Dedifferentiated amniotic fluid mesenchymal stem cell (primary cell): ENCODE data around the gene CPSF6.
"Not testable (repeated sequence)": the region's sequence is repeated elsewhere in the genome, so short reads cannot be mapped to it uniquely, and the experiment has no call there.

Experiments
- DNase-seq: peaks from one replicate; pipeline ENCODE4 v3.0.0-alpha.2; 2016; ENCODE audit errors: extremely low spot score

CPSF6 gene

GRCh38 chr12:69239352-69239921 lies at the start of gene CPSF6:
CPSF6 (plus strand) TSS chr12:69239569; CDS start chr12:69239647, 78 bp downstream.
- DNase-seq, result peak; percentile 94

- no peak for DNase-seq
These were observed 42.8 kb upstream of the CPSF6 start for GRCh38 chr12:69196302-69197288.

GRCh38 chr12:69199976-69200375 lies 39.4 kb upstream of the CPSF6 start:
- not testable (repeated sequence) for DNase-seq

GRCh38 chr12:69204191-69204590 lies 35.2 kb upstream of the CPSF6 start:
- no peak for DNase-seq

- DNase-seq, result no peak
These were observed 28.7 kb upstream of the CPSF6 start for GRCh38 chr12:69210661-69211060.

GRCh38 chr12:69211160-69211559 lies 28.2 kb upstream of the CPSF6 start:
- DNase-seq, result no peak

GRCh38 chr12:69214169-69214568 lies 25.2 kb upstream of the CPSF6 start:
- DNase-seq, result no peak

- no peak for DNase-seq
These were observed 14.0 kb upstream of the CPSF6 start for GRCh38 chr12:69225251-69225910.

GRCh38 chr12:69231479-69231878 lies 7.9 kb upstream of the CPSF6 start:
- DNase-seq, result no peak

GRCh38 chr12:69238589-69239351 lies 599 bp upstream of the CPSF6 start:
- no peak for DNase-seq

GRCh38 chr12:69239922-69240630 lies 707 bp downstream of the CPSF6 start:
- no peak for DNase-seq

GRCh38 chr12:69240631-69240995 lies 1.2 kb downstream of the CPSF6 start:
- DNase-seq, result no peak

GRCh38 chr12:69241438-69242092 lies 2.2 kb downstream of the CPSF6 start:
- DNase-seq, result no peak

GRCh38 chr12:69243099-69244084 lies 4.0 kb downstream of the CPSF6 start:
- DNase-seq, result no peak

- no peak for DNase-seq
These were observed 8.1 kb downstream of the CPSF6 start for GRCh38 chr12:69247268-69248018.

- peak; percentile 19 for DNase-seq
These were observed 12.7 kb downstream of the CPSF6 start for GRCh38 chr12:69252033-69252432.

GRCh38 chr12:69254046-69254445 lies 14.7 kb downstream of the CPSF6 start:
- peak; percentile 52 for DNase-seq

- DNase-seq, result no peak
These were observed 15.5 kb downstream of the CPSF6 start for GRCh38 chr12:69254862-69255261.

GRCh38 chr12:69258655-69259054 lies 19.3 kb downstream of the CPSF6 start:
- DNase-seq, result no peak
